GM23338 (cell line): ENCODE results near the gene MROH7. TPM values are rescaled to one million over a fixed set of nuclear protein-coding genes. Genes with fewer than 3 reads are reported as not detected.

Experiments
- ATAC-seq: fragments of 200-7000 bp; cut with Tn5 transposase; 3 replicates; pipeline ENCODE4 v1.9.1; 2020
- DNase-seq: peaks from one replicate; pipeline ENCODE4 v3.0.0-alpha.2; 2015; ENCODE audit warnings: low spot score
- H2AFZ ChIP-seq: fragments of 200-600 bp; sonication (generic); 2 replicates; pipeline ENCODE4 v1.8.0; 2016; ENCODE audit warnings: antibody characterized with exemption, mild to moderate bottlenecking, moderate library complexity
- H3F3A ChIP-seq: fragments of 200-600 bp; sonication (generic); replicated peaks from 2 replicates; pipeline ENCODE4 v1.8.0; 2017; ENCODE audit warnings: antibody characterized with exemption, mixed run types, low read depth
- H3K27ac ChIP-seq: fragments of 200-600 bp; sonication (generic); 2 replicates; pipeline ENCODE4 v1.6.1; 2016; ENCODE audit warnings: low read depth
- H3K27me3 ChIP-seq: fragments of 200-600 bp; sonication (generic); 2 replicates; pipeline ENCODE4 v1.8.0; 2016; ENCODE audit warnings: mild to moderate bottlenecking, mixed run types, moderate library complexity; ENCODE audit not compliant: insufficient read depth
- H3K36me3 ChIP-seq: fragments of 200-600 bp; sonication (generic); 2 replicates; pipeline ENCODE4 v1.8.0; 2016; ENCODE audit warnings: mild to moderate bottlenecking; ENCODE audit not compliant: insufficient read depth
- H3K4me1 ChIP-seq: fragments of 200-600 bp; sonication (generic); 2 replicates; pipeline ENCODE4 v1.8.0; 2016; ENCODE audit warnings: mild to moderate bottlenecking, moderate library complexity; ENCODE audit not compliant: insufficient read depth
- H3K4me2 ChIP-seq: fragments of 200-600 bp; sonication (generic); 2 replicates; pipeline ENCODE4 v1.7.1; 2017; ENCODE audit warnings: mixed run types
- H3K4me3 ChIP-seq: fragments of 200-600 bp; sonication (generic); 2 replicates; pipeline ENCODE4 v1.6.1; 2016; ENCODE audit warnings: mixed run types
- H3K79me2 ChIP-seq: fragments of 200-600 bp; sonication (generic); replicated peaks from 2 replicates; pipeline ENCODE4 v1.8.0; 2017; ENCODE audit warnings: mild to moderate bottlenecking; ENCODE audit not compliant: insufficient read depth
- H3K9me2 ChIP-seq: fragments of 200-600 bp; sonication (generic); 2 replicates; pipeline ENCODE4 v1.8.0; 2017; ENCODE audit not compliant: insufficient read depth
- H4K20me1 ChIP-seq: fragments of 200-600 bp; sonication (generic); replicated peaks from 2 replicates; pipeline ENCODE4 v1.8.0; 2017; ENCODE audit warnings: mild to moderate bottlenecking; ENCODE audit not compliant: insufficient read depth
- H3K27ac Mint-ChIP-seq: 2 replicates; pipeline ENCODE4 v1.8.0; 2020; ENCODE audit warnings: inconsistent platforms, mild to moderate bottlenecking, moderate library complexity, mixed read lengths
- H3K27me3 Mint-ChIP-seq: 3 replicates; pipeline ENCODE4 v1.8.0; 2022; ENCODE audit warnings: low read depth, mild to moderate bottlenecking, moderate library complexity, mixed read lengths, inconsistent platforms; ENCODE audit not compliant: insufficient read depth, poor library complexity
- H3K36me3 Mint-ChIP-seq: 3 replicates; pipeline ENCODE4 v1.8.0; 2021; ENCODE audit warnings: low read depth, mild to moderate bottlenecking, inconsistent platforms, moderate library complexity, mixed read lengths
- H3K4me1 Mint-ChIP-seq: 3 replicates; pipeline ENCODE4 v1.8.0; 2020; ENCODE audit warnings: mild to moderate bottlenecking, inconsistent platforms, mixed read lengths
- H3K4me3 Mint-ChIP-seq: 3 replicates; pipeline ENCODE4 v1.8.0; 2021; ENCODE audit warnings: moderate library complexity, mild to moderate bottlenecking, inconsistent platforms, mixed read lengths
- H3K9me3 Mint-ChIP-seq: 3 replicates; pipeline ENCODE4 v1.8.0; 2020; ENCODE audit warnings: moderate library complexity, mild to moderate bottlenecking, inconsistent platforms, mixed read lengths
- CREB1 ChIP-seq: fragments of 250-450 bp; sonication (Bioruptor Pico); IDR thresholded peaks from 2 replicates; pipeline ENCODE4 v1.5.0; 2020; ENCODE audit warnings: low read depth, mild to moderate bottlenecking, moderate library complexity
- CTCF ChIP-seq, 2 experiments: fragments of 200-600 bp in 1 of 2; sonication (generic) in 1 of 2; conservative IDR thresholded peaks; 2 replicates each; pipeline versions ENCODE4 v1.5.1 to v1.6.1; 2016 to 2017; ENCODE audit warnings: antibody characterized with exemption in 2 of 2, low read depth in 2 of 2, mild to moderate bottlenecking in 2 of 2, moderate library complexity in 1 of 2
- ETS1 ChIP-seq: IDR thresholded peaks from 2 replicates; pipeline ENCODE4 v1.6.1; 2016; ENCODE audit warnings: antibody characterized with exemption
- EZH2 ChIP-seq: fragments of 200-600 bp; sonication (generic); IDR thresholded peaks from one replicate; pipeline ENCODE4 v1.8.0; 2017; ENCODE audit warnings: antibody characterized with exemption, mild to moderate bottlenecking, low read depth; ENCODE audit not compliant: unreplicated experiment
- EZH2phosphoT487 ChIP-seq: fragments of 200-600 bp; sonication (generic); IDR thresholded peaks from one replicate; pipeline ENCODE4 v1.8.1; 2018; ENCODE audit warnings: antibody characterized with exemption; ENCODE audit not compliant: unreplicated experiment
- JUNB ChIP-seq: IDR thresholded peaks from one replicate; pipeline ENCODE4 v1.6.1; 2016; ENCODE audit warnings: antibody characterized with exemption; ENCODE audit not compliant: unreplicated experiment
- NANOG ChIP-seq: IDR thresholded peaks from 2 replicates; pipeline ENCODE4 v1.6.1; 2016; ENCODE audit warnings: antibody characterized with exemption, borderline replicate concordance
- POLR2AphosphoS5 ChIP-seq: IDR thresholded peaks from 2 replicates; pipeline ENCODE4 v1.6.1; 2016; ENCODE audit warnings: antibody characterized with exemption, low read depth
- REST ChIP-seq: IDR thresholded peaks from one replicate; pipeline ENCODE4 v1.6.1; 2018; ENCODE audit warnings: antibody characterized with exemption; ENCODE audit not compliant: unreplicated experiment
- STAT1 ChIP-seq: IDR thresholded peaks from one replicate; pipeline ENCODE4 v1.6.1; 2016; ENCODE audit warnings: antibody characterized with exemption; ENCODE audit not compliant: unreplicated experiment
- ZNF114 ChIP-seq: fragments of 250-450 bp; sonication (Bioruptor Pico); IDR thresholded peaks from 2 replicates; pipeline ENCODE4 v1.5.0; 2020; ENCODE audit warnings: mild to moderate bottlenecking, moderate library complexity
- ZNF331 ChIP-seq: fragments of 250-450 bp; sonication (Bioruptor Pico); IDR thresholded peaks from 2 replicates; pipeline ENCODE4 v1.5.0; 2020; ENCODE audit warnings: low read depth, mild to moderate bottlenecking, moderate library complexity
- ZNF462 ChIP-seq: fragments of 250-450 bp; sonication (Bioruptor Pico); IDR thresholded peaks from 2 replicates; pipeline ENCODE4 v1.5.0; 2020; ENCODE audit warnings: mild to moderate bottlenecking, moderate library complexity
- polyA plus RNA-seq: library from polyadenylated mRNA; unstranded; fragments of >200 nt; fragmentation: Nextera tagmentation; extraction: Ambion mirVana; gene quantifications from 2 replicates; pipeline ENCODE4 v1.2.1, GENCODE V29; 2016
- total RNA-seq: library from RNA; depleted of rRNA; stranded (reverse); fragments of >200 nt; shearing (Covaris generic); gene quantifications from 2 replicates; pipeline ENCODE4 v1.2.3, GENCODE V29; 2014

Gene MROH7
- total and polyA plus RNA-seq, 2 experiments from 2014 or later, result 0.17 TPM; not detected in 1

GRCh38 chr1:54595956-54596498 lies 45.6 kb upstream of the MROH7 start:
- no peak for ATAC-seq
- Histone ChIP-seq H3K9me2 (no peaks in the 10 kb centered on the region), H3F3A (no peaks in the 10 kb centered on the region), H4K20me1 (no peaks in the 10 kb centered on the region), H2AFZ (no peak overlapping the region), H3K4me1 (peaks cover 5% of the 10 kb centered on the region; the same call in 1 of the 2 replicates), H3K79me2 (no peaks in the 10 kb centered on the region), H3K4me3 (no peak overlapping the region), H3K27me3 (no peaks in the 10 kb centered on the region), H3K4me2 (no peak overlapping the region), H3K27ac (no peak overlapping the region), H3K36me3 (no peaks in the 10 kb centered on the region)
- Mint-ChIP-seq H3K27ac (no peak overlapping the region), H3K4me1 (peaks cover 7% of the 10 kb centered on the region), H3K36me3 (no peaks in the 10 kb centered on the region; the same call in 2 of the 3 replicates), H3K9me3 (no peaks in the 10 kb centered on the region), H3K27me3 (peaks cover 2% of the 10 kb centered on the region), H3K4me3 (no peak overlapping the region)
- TF ChIP-seq ZNF114 (no peak), POLR2AphosphoS5 (no peak), REST (no peak), EZH2phosphoT487 (no peak), ETS1 (no peak), ZNF462 (CRISPR knock-in tag) (no peak), CTCF (conservative IDR thresholded peaks at IDR 0.05; ENCODE audit: low read depth in 2 of 2) (no peak), CREB1 (no peak), ZNF331 (CRISPR knock-in tag) (no peak), STAT1 (no peak), NANOG (no peak), JUNB (no peak), EZH2 (no peak)
- DNase-seq, result no peak
